ENCODE results near the gene SPATA17. TPM values are rescaled to one million over a fixed set of nuclear protein-coding genes. Genes with fewer than 3 reads are reported as not detected.
"Not testable (repeated sequence)": the region's sequence is repeated elsewhere in the genome, so short reads cannot be mapped to it uniquely, and the experiment has no call there.

SPATA17 gene
- total RNA-seq: not detected

GRCh38 chr1:217630711-217631591, at the start of gene SPATA17, which contains the start of gene GPATCH2:
TSS of gene SPATA17 (plus strand) at chr1:217631344. CDS start at chr1:217631379, 35 bp downstream.
TSS of gene GPATCH2 (minus strand) at chr1:217631090. CDS start at chr1:217630971, 119 bp downstream.
- H3K27me3 ChIP-seq: no peaks in the 10 kb centered on the region
- intact Hi-C loops (cut with DNase I): no loop called here

GRCh38 chr1:217584286-217584811, 46.8 kb upstream of the SPATA17 start:
- H3K4me1 ChIP-seq; H3K9me3 ChIP-seq; H3K27me3 ChIP-seq; DNase-seq (ENCODE audit: extremely low spot score in 2 of 2); H3K27ac ChIP-seq; intact Hi-C loops (cut with DNase I); H3K36me3 ChIP-seq; H3K4me3 ChIP-seq: not testable (repeated sequence)

More at GRCh38 chr1:217630711-217631591, at the start of gene SPATA17, which contains the start of gene GPATCH2:
- peaks cover 34% of the 10 kb centered on the region for H3K4me1 ChIP-seq
- H3K27ac ChIP-seq: peak within 1 kb of the TSS; percentile 81
- DNase-seq (ENCODE audit: extremely low spot score in 2 of 2): peak in 1 of 2 donors; percentile 87
- H3K36me3 ChIP-seq: no peaks in the 10 kb centered on the region
- TF ChIP-seq POLR2A (IDR thresholded peaks at IDR 0.05) (no peak), POLR2AphosphoS5 (IDR thresholded peaks at IDR 0.05; ENCODE audit: insufficient read depth in 1 of 2, low read depth in 1 of 2) (peak; percentile 72 to 80), CTCF (IDR thresholded peaks at IDR 0.05) (no peak)
- H3K9me3 ChIP-seq: no peaks in the 10 kb centered on the region
- H3K4me3 ChIP-seq: peak within 1 kb of the TSS; percentile 79 to 94

GRCh38 chr1:217585577-217585976, 45.6 kb upstream of the SPATA17 start:
- Histone ChIP-seq H3K9me3 (no peaks in the 10 kb centered on the region), H3K36me3 (no peaks in the 10 kb centered on the region), H3K27me3 (no peaks in the 10 kb centered on the region), H3K4me3 (no peak overlapping the region), H3K4me1 (no peaks in the 10 kb centered on the region), H3K27ac (no peak overlapping the region)
- intact Hi-C loops (cut with DNase I): no loop called here
- no peak for TF ChIP-seq POLR2AphosphoS5 (IDR thresholded peaks at IDR 0.05; ENCODE audit: insufficient read depth in 1 of 2, low read depth in 1 of 2)
- no peak for TF ChIP-seq POLR2A (IDR thresholded peaks at IDR 0.05)
- no peak for TF ChIP-seq CTCF (IDR thresholded peaks at IDR 0.05)
- DNase-seq (ENCODE audit: extremely low spot score in 2 of 2): no peak

GRCh38 chr1:217586586-217586985, 44.6 kb upstream of the SPATA17 start:
- TF ChIP-seq CTCF (IDR thresholded peaks at IDR 0.05) (no peak), POLR2A (IDR thresholded peaks at IDR 0.05) (no peak), POLR2AphosphoS5 (IDR thresholded peaks at IDR 0.05; ENCODE audit: insufficient read depth in 1 of 2, low read depth in 1 of 2) (no peak)
- no peak overlapping the region for H3K4me3 ChIP-seq
- DNase-seq (ENCODE audit: extremely low spot score in 2 of 2): no peak
- no peaks in the 10 kb centered on the region for H3K27me3 ChIP-seq
- H3K36me3 ChIP-seq: no peaks in the 10 kb centered on the region
- intact Hi-C loops (cut with DNase I): no loop called here
- H3K4me1 ChIP-seq: no peaks in the 10 kb centered on the region
- H3K27ac ChIP-seq: no peak overlapping the region
- H3K9me3 ChIP-seq: no peaks in the 10 kb centered on the region

GRCh38 chr1:217590598-217590997, 40.5 kb upstream of the SPATA17 start:
- DNase-seq (ENCODE audit: extremely low spot score in 2 of 2): no peak
- Histone ChIP-seq H3K27ac (no peak overlapping the region), H3K36me3 (no peaks in the 10 kb centered on the region), H3K9me3 (no peaks in the 10 kb centered on the region), H3K27me3 (no peaks in the 10 kb centered on the region), H3K4me1 (no peaks in the 10 kb centered on the region), H3K4me3 (no peak overlapping the region)
- intact Hi-C loops (cut with DNase I): no loop called here
- TF ChIP-seq CTCF (IDR thresholded peaks at IDR 0.05) (no peak), POLR2A (IDR thresholded peaks at IDR 0.05) (no peak), POLR2AphosphoS5 (IDR thresholded peaks at IDR 0.05; ENCODE audit: insufficient read depth in 1 of 2, low read depth in 1 of 2) (no peak)
